Mesodermal cell (in vitro differentiated cells): ENCODE measurements around the gene RNPC3.
"Not testable (repeated sequence)": the region's sequence is repeated elsewhere in the genome, so short reads cannot be mapped to it uniquely, and the experiment has no call there.

Experiments used
- H3K27ac ChIP-seq: 2 replicates; pipeline ENCODE4 v1.7.0; 2013; ENCODE audit warnings: mild to moderate bottlenecking, low read depth, low read length, moderate library complexity; ENCODE audit not compliant: severe bottlenecking
- H3K36me3 ChIP-seq: 2 replicates; pipeline ENCODE4 v1.7.1; 2013; ENCODE audit warnings: mild to moderate bottlenecking, low read length, moderate library complexity; ENCODE audit not compliant: control insufficient read depth, insufficient read depth
- H3K4me1 ChIP-seq: one replicate; pipeline ENCODE4 v1.7.1; 2013; ENCODE audit warnings: mild to moderate bottlenecking, low read length; ENCODE audit not compliant: insufficient read depth, control insufficient read depth, poor library complexity, severe bottlenecking
- H3K4me3 ChIP-seq: 2 replicates; pipeline ENCODE4 v1.7.0; 2013; ENCODE audit warnings: low read length, control low read depth, mild to moderate bottlenecking; ENCODE audit not compliant: insufficient read depth, poor library complexity, severe bottlenecking; ENCODE audit errors: extremely low read depth
- H3K9me3 ChIP-seq: 2 replicates; pipeline ENCODE4 v1.7.1; 2013; ENCODE audit warnings: mild to moderate bottlenecking, low read length, moderate library complexity; ENCODE audit not compliant: control insufficient read depth
- WGBS, 2 experiments: methylation state at CpG; one replicate each; pipeline ENCODE4 v1.1.5; 2013; ENCODE audit warnings: missing lambda C conversion rate in 2 of 2; ENCODE audit not compliant: insufficient coverage in 2 of 2; 5-methylcytosine and 5-hydroxymethylcytosine counted together

The RNPC3 gene

DNA sequence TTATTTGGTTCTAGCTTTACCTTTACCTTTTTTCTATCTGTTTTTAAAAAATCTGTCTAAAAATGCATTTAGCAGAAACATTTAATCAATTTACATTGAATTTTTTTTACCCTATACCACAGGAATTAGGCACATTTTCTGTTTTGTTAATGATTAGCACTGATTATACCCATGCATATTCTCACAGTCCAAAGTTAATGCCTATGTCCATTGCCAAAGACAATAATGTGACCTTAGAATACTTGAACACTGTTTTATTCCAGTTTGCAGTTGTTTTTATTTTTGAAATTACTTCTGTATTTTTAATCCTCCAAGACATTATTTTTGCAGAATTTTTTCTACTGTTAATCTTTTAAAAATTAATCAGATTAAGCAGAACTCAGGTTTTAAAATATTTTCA lies 34.9 kb downstream of the RNPC3 start:
- H3K27ac ChIP-seq, result no peak overlapping the region
- H3K4me3 ChIP-seq, result no peak overlapping the region
- no peaks in the 10 kb centered on the region for H3K4me1 ChIP-seq
- no peaks in the 10 kb centered on the region for H3K9me3 ChIP-seq
- H3K36me3 ChIP-seq, result no peaks in the 10 kb centered on the region

- 67 to 96% methylated on average over 1 to 3 of the region's 3 CpGs for WGBS, 2 experiments
- not testable (repeated sequence) for H3K36me3 ChIP-seq, H3K4me1 ChIP-seq, H3K27ac ChIP-seq, H3K9me3 ChIP-seq, H3K4me3 ChIP-seq
Observed at GRCh38 chr1:103561124-103561523, 35.6 kb downstream of the RNPC3 start.

DNA sequence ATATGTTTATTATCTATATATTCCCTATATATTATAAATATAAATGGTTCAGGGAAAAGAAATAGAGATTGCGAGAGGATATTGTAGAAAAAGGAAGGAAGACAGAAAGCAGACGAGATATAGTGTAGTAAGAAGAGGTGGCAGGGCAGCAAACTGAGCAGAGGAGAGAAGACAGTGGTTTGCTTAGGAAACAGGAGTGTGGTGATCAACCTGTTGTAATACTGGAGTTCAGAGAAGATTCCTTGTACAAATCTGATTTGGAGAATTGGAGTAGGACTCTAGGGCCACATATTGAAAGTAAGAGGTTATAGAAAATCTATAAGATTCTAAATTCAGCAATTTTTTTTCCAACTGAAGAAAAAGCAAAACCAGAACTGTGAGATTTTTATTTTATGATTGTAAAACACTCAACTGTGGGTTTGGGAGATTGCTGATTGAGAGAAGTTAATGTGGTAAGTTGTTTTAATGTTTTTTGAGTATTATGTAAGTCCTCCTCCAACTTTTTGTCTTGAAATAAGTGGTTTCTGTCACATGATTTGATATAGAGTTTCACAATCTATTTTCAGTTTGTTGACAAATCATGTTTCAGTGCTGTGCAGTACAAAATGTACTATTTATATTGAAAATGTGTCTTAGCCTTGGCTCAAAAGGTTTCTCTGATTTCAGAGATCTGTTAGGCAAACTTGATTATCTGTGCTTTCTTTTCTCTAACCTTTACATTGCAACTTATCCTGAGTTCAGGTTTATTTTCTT lies 36.3 kb downstream of the RNPC3 start:
- WGBS, 2 experiments, result 74 to 90% methylated on average over 2 of the region's 2 CpGs

DNA sequence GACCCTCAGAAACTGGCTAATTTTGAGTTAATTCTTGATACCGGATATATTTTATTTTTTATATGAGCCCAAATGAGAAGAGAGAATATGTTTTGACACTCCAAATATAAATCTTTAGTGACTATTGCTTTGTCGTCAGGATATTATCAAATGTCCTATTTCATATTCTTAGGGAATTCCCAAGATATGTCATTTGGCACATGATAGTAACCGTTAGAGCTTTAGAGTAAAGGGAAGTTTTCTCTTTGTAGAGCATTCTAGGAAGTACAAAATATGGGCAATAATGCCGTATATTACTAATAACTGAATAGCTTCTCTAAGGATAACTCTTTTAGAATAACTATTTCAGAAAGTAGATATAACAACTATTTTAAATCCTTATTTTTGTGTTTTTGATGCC lies 37.6 kb downstream of the RNPC3 start:
- H3K4me3 ChIP-seq, result no peak overlapping the region
- H3K4me1 ChIP-seq, result no peaks in the 10 kb centered on the region
- H3K9me3 ChIP-seq, result no peaks in the 10 kb centered on the region
- H3K36me3 ChIP-seq, result no peaks in the 10 kb centered on the region
- WGBS, 2 experiments, result no CpG with 5 or more reads among the region's 4 CpGs
- no peak overlapping the region for H3K27ac ChIP-seq

More for the DNA sequence above, 36.3 kb downstream of the RNPC3 start:
- H3K27ac ChIP-seq, result no peak overlapping the region
- no peaks in the 10 kb centered on the region for H3K4me1 ChIP-seq
- no peak overlapping the region for H3K4me3 ChIP-seq
- no peaks in the 10 kb centered on the region for H3K36me3 ChIP-seq
- H3K9me3 ChIP-seq, result no peaks in the 10 kb centered on the region

GRCh38 chr1:103569493-103569892 lies 44.0 kb downstream of the RNPC3 start:
- WGBS, 2 experiments, result 88 to 97% methylated on average over 5 to 6 of the region's 7 CpGs
- H3K9me3 ChIP-seq, result no peaks in the 10 kb centered on the region
- no peak overlapping the region for H3K27ac ChIP-seq
- no peaks in the 10 kb centered on the region for H3K36me3 ChIP-seq
- no peak overlapping the region for H3K4me3 ChIP-seq
- H3K4me1 ChIP-seq, result no peaks in the 10 kb centered on the region

DNA sequence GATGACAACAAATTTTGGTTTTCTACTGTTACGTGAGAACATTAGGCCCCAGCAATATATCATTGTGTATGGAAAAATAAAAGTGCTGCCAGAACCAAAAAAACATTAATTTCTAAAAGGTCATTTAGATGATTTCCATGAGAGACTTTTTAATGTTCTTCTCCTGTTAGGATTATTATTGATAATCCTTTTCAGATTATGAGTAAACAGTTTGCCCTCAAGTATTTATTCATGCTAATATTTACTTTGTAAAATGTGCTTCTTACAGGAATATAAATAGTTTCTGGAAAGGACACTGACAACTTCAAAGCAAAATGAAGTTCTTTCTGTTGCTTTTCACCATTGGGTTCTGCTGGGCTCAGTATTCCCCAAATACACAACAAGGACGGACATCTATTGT lies 45.8 kb downstream of the RNPC3 start, which contains the start of gene AMY2B:
Gene AMY2B (plus strand): TSS at position 301 of the 400 bp plus-strand sequence. CDS start 14 bp downstream, at position 315.
- H3K4me1 ChIP-seq, H3K9me3 ChIP-seq, H3K27ac ChIP-seq, H3K4me3 ChIP-seq, H3K36me3 ChIP-seq: not testable (repeated sequence)
- WGBS, 2 experiments, result no CpG with 5 or more reads among the region's 2 CpGs

DNA sequence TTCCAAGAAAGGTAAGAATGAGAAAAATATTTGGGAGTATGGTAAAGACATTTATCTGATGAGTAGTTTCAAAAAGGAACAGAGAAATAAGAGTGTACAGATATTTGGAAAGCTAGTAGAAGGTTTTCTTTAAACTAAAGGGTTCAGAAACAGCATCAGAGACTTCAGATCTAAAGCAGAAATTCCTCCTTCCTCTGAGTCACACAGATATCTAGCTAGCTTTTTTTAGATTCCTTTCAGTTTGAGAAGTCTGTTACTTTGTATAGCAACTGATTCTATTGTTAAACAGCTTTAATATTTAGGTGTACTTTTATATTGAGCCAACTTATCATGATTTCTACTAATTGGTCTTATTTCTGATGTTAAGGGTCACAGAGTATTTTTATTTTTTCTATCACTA lies 50.6 kb downstream of the RNPC3 start:
- Histone ChIP-seq H3K4me3 (no peak overlapping the region), H3K4me1 (no peaks in the 10 kb centered on the region), H3K9me3 (no peaks in the 10 kb centered on the region), H3K36me3 (no peaks in the 10 kb centered on the region), H3K27ac (peak overlapping the region; percentile 2)

DNA sequence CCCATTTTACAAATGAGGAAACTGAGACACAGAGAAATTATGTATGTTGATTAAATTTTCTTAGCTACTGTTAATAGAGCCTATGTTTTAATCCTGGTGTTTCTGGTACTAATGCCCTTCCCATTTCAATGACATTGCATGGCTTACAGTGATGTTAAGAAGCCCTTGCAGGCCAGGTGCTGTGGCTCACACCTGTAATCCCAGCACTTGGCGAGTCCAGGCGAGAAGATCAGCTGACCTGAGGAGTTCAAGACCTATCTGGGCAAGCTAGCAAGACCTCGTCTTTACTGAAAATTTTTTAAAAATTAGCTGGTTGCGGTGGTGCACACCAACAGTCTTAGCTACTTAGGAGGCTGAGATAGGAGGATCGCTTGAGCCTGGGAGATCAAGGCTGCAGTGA lies 51.3 kb downstream of the RNPC3 start:
- H3K36me3 ChIP-seq, H3K4me1 ChIP-seq, H3K4me3 ChIP-seq, H3K27ac ChIP-seq, H3K9me3 ChIP-seq: not testable (repeated sequence)
- WGBS, 2 experiments, result 100% methylated on average over 1 of the region's 5 CpGs; no CpG with 5 or more reads in 1 of the 2 experiments

- Histone ChIP-seq H3K9me3 (no peaks in the 10 kb centered on the region), H3K4me3 (no peak overlapping the region), H3K27ac (no peak overlapping the region), H3K36me3 (no peaks in the 10 kb centered on the region), H3K4me1 (no peaks in the 10 kb centered on the region)
- WGBS, 2 experiments, result no CpG with 5 or more reads among the region's 1 CpG
Observed at GRCh38 chr1:103582464-103582863, 57.0 kb downstream of the RNPC3 start.

- H3K27ac ChIP-seq, result no peak overlapping the region
- H3K9me3 ChIP-seq, result peaks cover 5% of the 10 kb centered on the region
- 80% methylated on average over 1 of the region's 3 CpGs; no CpG with 5 or more reads in 1 of the 2 experiments for WGBS, 2 experiments
- no peak overlapping the region for H3K4me3 ChIP-seq
- H3K4me1 ChIP-seq, result no peaks in the 10 kb centered on the region
- H3K36me3 ChIP-seq, result no peaks in the 10 kb centered on the region
Observed at GRCh38 chr1:103583887-103584286, 58.4 kb downstream of the RNPC3 start.

GRCh38 chr1:103584537-103584936 lies 59.0 kb downstream of the RNPC3 start:
- no peak overlapping the region for H3K27ac ChIP-seq
- WGBS, 2 experiments, result no CpG with 5 or more reads among the region's 2 CpGs
- no peaks in the 10 kb centered on the region for H3K36me3 ChIP-seq
- no peaks in the 10 kb centered on the region for H3K4me1 ChIP-seq
- H3K9me3 ChIP-seq, result peaks cover 7% of the 10 kb centered on the region
- no peak overlapping the region for H3K4me3 ChIP-seq
